ENCODE results near the gene MYD88.

The MYD88 gene

DNA sequence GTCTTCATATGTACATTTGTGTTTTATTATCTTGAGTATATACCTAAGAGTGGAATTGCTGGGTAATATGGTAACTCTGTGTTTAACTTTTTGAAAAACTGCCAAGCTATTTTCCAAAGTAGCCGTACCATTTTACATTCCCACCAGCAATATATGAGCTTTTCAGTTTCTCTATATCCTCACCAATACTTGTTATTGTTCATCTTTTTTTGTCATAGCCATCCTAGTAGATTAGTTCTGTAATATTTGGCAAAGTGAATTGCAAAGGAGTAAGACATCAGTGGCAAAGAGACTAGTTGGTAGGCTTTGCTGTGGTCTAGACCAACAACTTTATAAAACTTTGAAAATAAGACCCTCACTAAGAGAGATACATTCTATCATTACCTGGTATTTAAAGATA is 48.3 kb downstream of the MYD88 start:
- no peak overlapping the region for H3K27ac ChIP-seq (ENCODE audit: insufficient read depth, low read length, poor library complexity, severe bottlenecking)
- DNase-seq, result no peak
- no peak overlapping the region for H3K4me3 ChIP-seq (ENCODE audit: insufficient read depth, low read depth, low read length, poor library complexity, severe bottlenecking)
- H3K9me3 ChIP-seq (ENCODE audit: control insufficient read depth, low read length), result no peaks in the 10 kb centered on the region
- no peaks in the 10 kb centered on the region for H3K4me1 ChIP-seq (ENCODE audit: control insufficient read depth, insufficient read depth, low read length, poor library complexity, severe bottlenecking)
- no peaks in the 10 kb centered on the region for H3K27me3 ChIP-seq (replicated peaks; ENCODE audit: control insufficient read depth, insufficient read depth, low read length, poor library complexity, severe bottlenecking)
- peaks cover 9% of the 10 kb centered on the region for H3K36me3 ChIP-seq (ENCODE audit: control insufficient read depth, insufficient read depth, low read length)

DNA sequence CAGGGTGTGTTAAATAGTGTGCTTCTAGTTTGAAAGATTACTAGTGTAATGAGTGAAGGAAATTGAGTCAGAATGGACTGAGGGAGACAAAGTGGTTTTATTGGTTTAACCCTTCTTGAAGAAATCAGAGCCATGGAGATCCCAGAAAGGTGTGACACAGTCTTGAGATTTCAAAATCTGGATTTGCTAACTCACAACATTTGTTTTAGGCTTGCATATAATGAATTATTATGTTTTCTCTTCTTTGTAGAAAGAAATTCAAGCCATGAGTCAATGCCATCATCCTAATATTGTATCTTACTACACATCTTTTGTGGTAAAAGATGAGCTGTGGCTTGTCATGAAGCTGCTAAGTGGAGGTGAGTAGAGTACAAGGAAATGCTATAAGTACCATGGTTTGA is 52.0 kb downstream of the MYD88 start:
- Histone ChIP-seq H3K27ac (ENCODE audit: insufficient read depth, low read length, poor library complexity, severe bottlenecking) (no peak overlapping the region), H3K9me3 (ENCODE audit: control insufficient read depth, low read length) (no peaks in the 10 kb centered on the region), H3K36me3 (ENCODE audit: control insufficient read depth, insufficient read depth, low read length) (peaks cover 17% of the 10 kb centered on the region), H3K27me3 (replicated peaks; ENCODE audit: control insufficient read depth, insufficient read depth, low read length, poor library complexity, severe bottlenecking) (no peaks in the 10 kb centered on the region), H3K4me1 (ENCODE audit: control insufficient read depth, insufficient read depth, low read length, poor library complexity, severe bottlenecking) (no peaks in the 10 kb centered on the region), H3K4me3 (ENCODE audit: insufficient read depth, low read depth, low read length, poor library complexity, severe bottlenecking) (no peak overlapping the region)
- DNase-seq, result no peak

All from effector memory CD4-positive, alpha-beta T cell (primary cell).